ENCODE measurements around the gene KHK.

The KHK gene

GRCh38 chr2:27097341-27097740 lies 10.8 kb downstream of the KHK start:
- Histone ChIP-seq H3K27ac (ENCODE audit: low read length) (no peak overlapping the region), H4K20me1 (ENCODE audit: insufficient read depth, low read length) (no peaks in the 10 kb centered on the region), H3K27me3 (ENCODE audit: low read depth, low read length) (no peaks in the 10 kb centered on the region), H3K9me3 (ENCODE audit: insufficient read depth, low read length) (no peaks in the 10 kb centered on the region), H2AFZ (ENCODE audit: low read depth, low read length) (no peak overlapping the region), H3K4me3 (ENCODE audit: low read length) (no peak overlapping the region), H3K36me3 (replicated peaks; ENCODE audit: low read depth, low read length) (no peaks in the 10 kb centered on the region), H3K4me2 (ENCODE audit: low read length) (no peak overlapping the region), H3K79me2 (ENCODE audit: low read length) (no peaks in the 10 kb centered on the region), H3K9ac (ENCODE audit: low read length) (no peak overlapping the region), H3K4me1 (ENCODE audit: low read length) (peaks cover 8% of the 10 kb centered on the region; the same call in 1 of the 2 replicates)
- TF ChIP-seq CTCF (IDR thresholded peaks at IDR 0.05; ENCODE audit: low read depth, low read length) (no peak), EZH2phosphoT487 (IDR thresholded peaks at IDR 0.05; ENCODE audit: low read depth) (no peak)

GRCh38 chr2:27099334-27099955 lies 12.9 kb downstream of the KHK start:
- Histone ChIP-seq H2AFZ (ENCODE audit: low read depth, low read length) (no peak overlapping the region), H4K20me1 (ENCODE audit: insufficient read depth, low read length) (no peaks in the 10 kb centered on the region), H3K4me2 (ENCODE audit: low read length) (no peak overlapping the region), H3K79me2 (ENCODE audit: low read length) (no peaks in the 10 kb centered on the region), H3K27ac (ENCODE audit: low read length) (no peak overlapping the region), H3K4me3 (ENCODE audit: low read length) (no peak overlapping the region), H3K4me1 (ENCODE audit: low read length) (peaks cover 8% of the 10 kb centered on the region; the same call in 1 of the 2 replicates), H3K36me3 (replicated peaks; ENCODE audit: low read depth, low read length) (no peaks in the 10 kb centered on the region), H3K27me3 (ENCODE audit: low read depth, low read length) (no peaks in the 10 kb centered on the region), H3K9ac (ENCODE audit: low read length) (no peak overlapping the region), H3K9me3 (ENCODE audit: insufficient read depth, low read length) (no peaks in the 10 kb centered on the region)
- TF ChIP-seq EZH2phosphoT487 (IDR thresholded peaks at IDR 0.05; ENCODE audit: low read depth): no peak
- TF ChIP-seq CTCF (IDR thresholded peaks at IDR 0.05; ENCODE audit: low read depth, low read length): no peak

- no peaks in the 10 kb centered on the region for H3K9me3 ChIP-seq (ENCODE audit: insufficient read depth, low read length)
Observed at GRCh38 chr2:27100036-27100435, 13.5 kb downstream of the KHK start.

GRCh38 chr2:27102329-27102728 lies 15.8 kb downstream of the KHK start:
- H3K9me3 ChIP-seq (ENCODE audit: insufficient read depth, low read length): no peaks in the 10 kb centered on the region
- no peaks in the 10 kb centered on the region for H3K4me1 ChIP-seq (ENCODE audit: low read length)
- no peak overlapping the region for H3K9ac ChIP-seq (ENCODE audit: low read length)
- H3K79me2 ChIP-seq (ENCODE audit: low read length): no peaks in the 10 kb centered on the region
- no peaks in the 10 kb centered on the region for H4K20me1 ChIP-seq (ENCODE audit: insufficient read depth, low read length)
- H3K27me3 ChIP-seq (ENCODE audit: low read depth, low read length): no peaks in the 10 kb centered on the region
- TF ChIP-seq EZH2phosphoT487 (IDR thresholded peaks at IDR 0.05; ENCODE audit: low read depth) (no peak), CTCF (IDR thresholded peaks at IDR 0.05; ENCODE audit: low read depth, low read length) (no peak)
- H3K4me3 ChIP-seq (ENCODE audit: low read length): no peak overlapping the region
- H3K36me3 ChIP-seq (replicated peaks; ENCODE audit: low read depth, low read length): no peaks in the 10 kb centered on the region
- no peak overlapping the region for H2AFZ ChIP-seq (ENCODE audit: low read depth, low read length)
- H3K27ac ChIP-seq (ENCODE audit: low read length): no peak overlapping the region
- no peak overlapping the region for H3K4me2 ChIP-seq (ENCODE audit: low read length)

More at GRCh38 chr2:27100036-27100435, 13.5 kb downstream of the KHK start:
- H2AFZ ChIP-seq (ENCODE audit: low read depth, low read length): no peak overlapping the region
- no peak overlapping the region for H3K27ac ChIP-seq (ENCODE audit: low read length)
- no peak overlapping the region for H3K4me3 ChIP-seq (ENCODE audit: low read length)
- H3K4me1 ChIP-seq (ENCODE audit: low read length): peaks cover 8% of the 10 kb centered on the region; the same call in 1 of the 2 replicates
- H3K79me2 ChIP-seq (ENCODE audit: low read length): no peaks in the 10 kb centered on the region
- no peaks in the 10 kb centered on the region for H3K27me3 ChIP-seq (ENCODE audit: low read depth, low read length)
- no peak for TF ChIP-seq EZH2phosphoT487 (IDR thresholded peaks at IDR 0.05; ENCODE audit: low read depth)
- no peak for TF ChIP-seq CTCF (IDR thresholded peaks at IDR 0.05; ENCODE audit: low read depth, low read length)
- H3K4me2 ChIP-seq (ENCODE audit: low read length): no peak overlapping the region
- H3K36me3 ChIP-seq (replicated peaks; ENCODE audit: low read depth, low read length): no peaks in the 10 kb centered on the region
- H3K9ac ChIP-seq (ENCODE audit: low read length): no peak overlapping the region
- H4K20me1 ChIP-seq (ENCODE audit: insufficient read depth, low read length): no peaks in the 10 kb centered on the region
